Glutamatergic neuron (in vitro differentiated cells): ENCODE results near the gene MARCHF10. TPM values are rescaled to one million over a fixed set of nuclear protein-coding genes. Genes with fewer than 3 reads are reported as not detected.

Experiments used
- DNase-seq: peaks from one replicate; pipeline ENCODE4 v3.0.0; 2022
- H3K27ac Mint-ChIP-seq: one replicate; pipeline ENCODE4 v1.8.0; 2020; ENCODE audit warnings: mild to moderate bottlenecking, mixed read lengths, inconsistent platforms; ENCODE audit not compliant: unreplicated experiment
- H3K27me3 Mint-ChIP-seq: one replicate; pipeline ENCODE4 v1.8.0; 2020; ENCODE audit warnings: mild to moderate bottlenecking, moderate library complexity, mixed read lengths, inconsistent platforms; ENCODE audit not compliant: unreplicated experiment
- H3K36me3 Mint-ChIP-seq: one replicate; pipeline ENCODE4 v1.8.0; 2020; ENCODE audit warnings: mild to moderate bottlenecking, mixed read lengths, inconsistent platforms; ENCODE audit not compliant: unreplicated experiment
- H3K4me1 Mint-ChIP-seq: one replicate; pipeline ENCODE4 v1.8.0; 2020; ENCODE audit warnings: mild to moderate bottlenecking, low read depth, mixed read lengths, inconsistent platforms; ENCODE audit not compliant: unreplicated experiment
- H3K4me3 Mint-ChIP-seq: one replicate; pipeline ENCODE4 v1.8.0; 2020; ENCODE audit warnings: mild to moderate bottlenecking, mixed read lengths, inconsistent platforms; ENCODE audit not compliant: unreplicated experiment
- H3K9me3 Mint-ChIP-seq: one replicate; pipeline ENCODE4 v1.8.0; 2020; ENCODE audit warnings: mild to moderate bottlenecking, moderate library complexity, mixed read lengths, inconsistent platforms; ENCODE audit not compliant: unreplicated experiment
- CTCF ChIP-seq: fragments of 200-600 bp; sonication (generic); IDR thresholded peaks from one replicate; pipeline ENCODE4 v1.5.0; 2021; ENCODE audit not compliant: partially characterized antibody, unreplicated experiment
- total RNA-seq: library from RNA; stranded (reverse); fragmentation: NEBNext Ultra II Directional; extraction: Animal tissue kit (Norgen Biotek cat#: 25700); gene quantifications from one replicate; pipeline ENCODE4 v1.2.1, GENCODE V29; 2021; ENCODE audit not compliant: unreplicated experiment

MARCHF10 gene
- total RNA-seq, 1 donor from 2014 or later = not detected

DNA sequence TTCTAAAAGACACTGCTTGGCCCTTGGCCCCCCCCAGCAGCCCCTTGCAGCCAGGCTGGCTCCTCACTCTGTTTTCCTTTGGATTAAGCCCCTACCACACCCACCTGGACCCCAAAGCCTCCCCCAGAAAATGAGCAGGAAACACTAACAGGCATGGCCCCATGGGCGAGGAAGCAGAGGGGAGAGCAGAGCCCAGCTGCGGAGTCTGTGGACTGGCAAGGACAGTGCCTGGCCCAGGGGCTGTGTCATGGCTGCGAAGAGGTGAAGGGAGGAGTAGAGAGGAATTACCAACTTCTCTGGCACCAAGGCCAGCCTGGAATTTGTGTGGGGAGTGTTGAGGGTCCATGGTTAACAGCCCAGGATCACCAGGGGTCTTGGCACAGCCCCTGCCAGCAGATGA, 133.3 kb downstream of the MARCHF10 start:
- H3K36me3 Mint-ChIP-seq = peaks cover 5% of the 10 kb centered on the region
- no peaks in the 10 kb centered on the region for H3K27me3 Mint-ChIP-seq
- H3K27ac Mint-ChIP-seq = no peak overlapping the region
- DNase-seq = no peak
- no peaks in the 10 kb centered on the region for H3K9me3 Mint-ChIP-seq
- peaks cover 1% of the 10 kb centered on the region for H3K4me1 Mint-ChIP-seq
- H3K4me3 Mint-ChIP-seq = no peak overlapping the region
- TF ChIP-seq CTCF = no peak

GRCh38 chr17:62674363-62674739, 133.8 kb downstream of the MARCHF10 start:
- DNase-seq = no peak
- Mint-ChIP-seq H3K27ac (no peak overlapping the region), H3K36me3 (peaks cover 5% of the 10 kb centered on the region), H3K27me3 (no peaks in the 10 kb centered on the region), H3K4me3 (no peak overlapping the region), H3K4me1 (peaks cover 1% of the 10 kb centered on the region), H3K9me3 (no peaks in the 10 kb centered on the region)
- no peak for TF ChIP-seq CTCF

- Mint-ChIP-seq H3K36me3 (no peaks in the 10 kb centered on the region), H3K4me3 (no peak overlapping the region), H3K27ac (no peak overlapping the region), H3K27me3 (no peaks in the 10 kb centered on the region), H3K4me1 (peaks cover 3% of the 10 kb centered on the region), H3K9me3 (no peaks in the 10 kb centered on the region)
- TF ChIP-seq CTCF = no peak
- no peak for DNase-seq
Measured at GRCh38 chr17:62673614-62674362, 134.3 kb downstream of the MARCHF10 start.

GRCh38 chr17:62672957-62673356, 135.2 kb downstream of the MARCHF10 start:
- no peak for TF ChIP-seq CTCF
- Mint-ChIP-seq H3K36me3 (no peaks in the 10 kb centered on the region), H3K4me3 (no peak overlapping the region)

GRCh38 chr17:62671553-62671952, 136.6 kb downstream of the MARCHF10 start:
- H3K4me3 Mint-ChIP-seq = no peak overlapping the region
- no peak for DNase-seq
- TF ChIP-seq CTCF = no peak
- H3K36me3 Mint-ChIP-seq = no peaks in the 10 kb centered on the region
- peaks cover 11% of the 10 kb centered on the region for H3K4me1 Mint-ChIP-seq
- H3K27ac Mint-ChIP-seq = no peak overlapping the region
- H3K27me3 Mint-ChIP-seq = peaks cover under 1% of the 10 kb centered on the region
- H3K9me3 Mint-ChIP-seq = no peaks in the 10 kb centered on the region

More at GRCh38 chr17:62672957-62673356, 135.2 kb downstream of the MARCHF10 start:
- H3K27ac Mint-ChIP-seq = no peak overlapping the region
- H3K9me3 Mint-ChIP-seq = no peaks in the 10 kb centered on the region
- peaks cover 8% of the 10 kb centered on the region for H3K4me1 Mint-ChIP-seq
- DNase-seq = no peak
- no peaks in the 10 kb centered on the region for H3K27me3 Mint-ChIP-seq
